AML-193 (cell line): ENCODE results near the gene ABI3.

Source experiments
- DNase-seq, 2 experiments: peaks; one replicate each; lab custom pipeline; 2025; lab: John Stamatoyannopoulos, UW

The ABI3 gene

GRCh38 chr17:49225554-49226236 lies 15.2 kb downstream of the ABI3 start:
- no peak for DNase-seq

- DNase-seq, result no peak
These were observed 16.4 kb downstream of the ABI3 start for GRCh38 chr17:49226771-49227435.

GRCh38 chr17:49227436-49228261 lies 17.1 kb downstream of the ABI3 start:
- peak; percentile 70 to 75 for DNase-seq

GRCh38 chr17:49229076-49229804 lies 18.7 kb downstream of the ABI3 start:
- DNase-seq, result no peak

- DNase-seq, result no peak
These were observed 19.5 kb downstream of the ABI3 start for GRCh38 chr17:49229805-49230600.

- peak; percentile 50 to 73 for DNase-seq
These were observed 20.4 kb downstream of the ABI3 start, which contains the start of gene PHOSPHO1 for GRCh38 chr17:49230636-49231562. PHOSPHO1 (minus strand) TSS chr17:49230787; CDS start chr17:49226691, 4,096 bp downstream.

GRCh38 chr17:49231563-49231894 lies 21.0 kb downstream of the ABI3 start:
- DNase-seq, result no peak

GRCh38 chr17:49234509-49235080 lies 24.1 kb downstream of the ABI3 start:
- no peak for DNase-seq

GRCh38 chr17:49235896-49236295 lies 25.4 kb downstream of the ABI3 start:
- no peak for DNase-seq

- no peak for DNase-seq
These were observed 29.5 kb downstream of the ABI3 start for GRCh38 chr17:49239963-49240362.

- DNase-seq, result no peak
These were observed 30.1 kb downstream of the ABI3 start for GRCh38 chr17:49240619-49241018.

- no peak for DNase-seq
These were observed 30.5 kb downstream of the ABI3 start for GRCh38 chr17:49241040-49241439.

- DNase-seq, result no peak
These were observed 31.3 kb downstream of the ABI3 start for GRCh38 chr17:49241692-49242397.

- DNase-seq, result no peak
These were observed 32.3 kb downstream of the ABI3 start for GRCh38 chr17:49242813-49243212.

- DNase-seq, result no peak
These were observed 34.3 kb downstream of the ABI3 start for GRCh38 chr17:49244839-49245238.

- DNase-seq, result no peak
These were observed 37.4 kb downstream of the ABI3 start for GRCh38 chr17:49247944-49248343.

- no peak for DNase-seq
These were observed 38.8 kb downstream of the ABI3 start for GRCh38 chr17:49249292-49249794.

- DNase-seq, result no peak
These were observed 39.5 kb downstream of the ABI3 start for GRCh38 chr17:49249890-49250522.
